Small intestine (tissue), 7 donors: Measurements from ENCODE around the gene TUBA4A. TPM values are rescaled to one million over a fixed set of nuclear protein-coding genes. Genes with fewer than 3 reads are reported as not detected.

Experiments used
- DNase-seq, 2 donors: peaks; one replicate each; pipeline versions ENCODE4 v3.0.0 to v3.0.0-alpha.2; 2013
- FAIRE-seq: peaks from 2 replicates; lab custom pipeline; 2012; peaks lifted over from hg19 to GRCh38; lab: Jason Lieb, UNC
- H3K27ac ChIP-seq, 3 donors: one replicate each; pipeline ENCODE4 v1.5.1; 2013; ENCODE audit warnings: low read length in 2 of 3, mild to moderate bottlenecking in 2 of 3, control low read depth in 1 of 3, inconsistent platforms in 1 of 3, low read depth in 1 of 3, moderate library complexity in 1 of 3
- H3K27me3 ChIP-seq, 3 donors: one replicate each; pipeline ENCODE4 v1.6.1; 2013; ENCODE audit warnings: low read length in 3 of 3, inconsistent platforms in 1 of 3; ENCODE audit not compliant: control insufficient read depth in 3 of 3, insufficient read depth in 3 of 3
- H3K36me3 ChIP-seq, 3 donors: one replicate each; pipeline ENCODE4 v1.6.1; 2013; ENCODE audit warnings: low read length in 3 of 3, inconsistent platforms in 1 of 3, low read depth in 1 of 3, mild to moderate bottlenecking in 1 of 3, moderate library complexity in 1 of 3; ENCODE audit not compliant: control insufficient read depth in 3 of 3, insufficient read depth in 2 of 3
- H3K4me1 ChIP-seq, 3 donors: one replicate each; pipeline ENCODE4 v1.6.1; 2013; ENCODE audit warnings: low read length in 2 of 3, inconsistent platforms in 1 of 3, low read depth in 1 of 3, mild to moderate bottlenecking in 1 of 3, moderate library complexity in 1 of 3; ENCODE audit not compliant: control insufficient read depth in 3 of 3, insufficient read depth in 2 of 3
- H3K4me3 ChIP-seq, 3 donors: one replicate each; pipeline ENCODE4 v1.5.1; 2013; ENCODE audit warnings: low read length in 3 of 3, control low read depth in 1 of 3, inconsistent platforms in 1 of 3, low read depth in 1 of 3, mild to moderate bottlenecking in 1 of 3, moderate library complexity in 1 of 3
- H3K9me3 ChIP-seq, 2 donors: one replicate each; pipeline ENCODE4 v1.6.1; 2013; ENCODE audit warnings: low read depth in 1 of 2, low read length in 1 of 2; ENCODE audit not compliant: control insufficient read depth in 2 of 2, insufficient read depth in 1 of 2
- WGBS, 3 donors: extraction: QIAGEN DNeasy Blood & Tissue Kit; methylation state at CpG; one replicate each; pipeline ENCODE4 v1.1.7; 2013; 5-methylcytosine and 5-hydroxymethylcytosine counted together
- polyA plus RNA-seq, 4 donors: library from polyadenylated mRNA; stranded (reverse) in 3 of 4; unstranded in 1 of 4; fragments of 200-250 nt in 3 of 4; fragments of 120-200 nt in 1 of 4; gene quantifications; one replicate each; pipeline versions ENCODE4 v1.2.1 to v1.2.3, GENCODE V29; 2013
- donor health status: healthy with polysubstance abuse.
- donor health status: control.
- donor health status: control.
- donor health status: Bipolar disorder and iron deficiency.
- donor health status: healthy.

The TUBA4A gene
- polyA plus RNA-seq, 4 donors = 42.1 to 62.0 (median 49.8) TPM

DNA sequence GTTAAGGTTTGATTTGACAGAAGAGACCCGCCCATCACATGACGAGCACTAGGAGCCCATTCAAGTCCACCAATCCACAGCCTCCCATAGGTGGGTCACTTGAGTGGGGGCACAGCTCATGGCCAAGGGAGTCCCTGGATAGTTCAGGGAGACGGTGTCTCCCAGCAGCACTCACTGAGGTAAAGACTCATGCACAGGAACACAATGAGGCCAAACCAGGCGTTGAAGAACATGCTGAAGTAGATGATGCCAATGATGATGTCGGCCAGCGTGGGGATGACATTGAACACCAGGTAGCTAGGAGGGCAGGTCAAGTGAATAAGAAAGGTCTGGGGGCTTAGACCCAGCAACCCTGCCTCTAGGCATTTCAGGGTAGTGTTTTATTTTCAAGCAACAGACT is 38.9 kb downstream of the TUBA4A start:
- H3K4me3 ChIP-seq = no peak overlapping the region
- 94 to 97% (median 95%) methylated on average over 6 of the region's 6 CpGs for WGBS, 3 donors
- no peaks in the 10 kb centered on the region for H3K9me3 ChIP-seq
- DNase-seq (no peak), FAIRE-seq (no peak)
- no peak overlapping the region for H3K27ac ChIP-seq
- peaks cover 2 to 68% (median 4%) of the 10 kb centered on the region in 3 donors for H3K36me3 ChIP-seq
- H3K27me3 ChIP-seq = no peaks in the 10 kb centered on the region
- peaks cover 4 to 35% (median 5%) of the 10 kb centered on the region in 3 donors for H3K4me1 ChIP-seq

DNA sequence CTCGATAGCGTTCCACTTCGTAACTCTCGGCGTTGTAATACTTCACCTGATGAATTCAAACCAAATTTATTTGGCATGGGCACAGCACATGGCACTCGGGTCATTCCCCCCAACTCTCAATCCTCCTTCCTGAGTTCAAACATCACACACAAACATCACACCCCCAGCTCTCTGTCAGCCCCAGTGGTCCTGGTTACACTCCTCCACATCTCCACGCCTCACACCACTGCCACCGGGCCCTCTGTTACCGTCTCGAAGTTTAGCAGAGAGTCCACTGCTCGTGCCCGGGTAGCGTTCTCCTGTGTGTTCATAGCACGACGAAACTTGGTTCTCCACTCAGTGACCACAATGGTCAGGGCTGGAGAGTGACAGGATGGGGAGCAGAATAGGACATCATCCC is 39.6 kb downstream of the TUBA4A start:
- Histone ChIP-seq H3K27me3 (no peaks in the 10 kb centered on the region), H3K27ac (no peak overlapping the region), H3K4me1 (peaks cover under 1 to 29% (median under 1%) of the 10 kb centered on the region in 3 donors), H3K4me3 (no peak overlapping the region), H3K36me3 (peaks cover 2 to 68% (median 4%) of the 10 kb centered on the region in 3 donors), H3K9me3 (no peaks in the 10 kb centered on the region)
- no peak for FAIRE-seq
- DNase-seq = no peak
- WGBS, 3 donors = 96 to 98% (median 96%) methylated on average over 15 of the region's 15 CpGs

DNA sequence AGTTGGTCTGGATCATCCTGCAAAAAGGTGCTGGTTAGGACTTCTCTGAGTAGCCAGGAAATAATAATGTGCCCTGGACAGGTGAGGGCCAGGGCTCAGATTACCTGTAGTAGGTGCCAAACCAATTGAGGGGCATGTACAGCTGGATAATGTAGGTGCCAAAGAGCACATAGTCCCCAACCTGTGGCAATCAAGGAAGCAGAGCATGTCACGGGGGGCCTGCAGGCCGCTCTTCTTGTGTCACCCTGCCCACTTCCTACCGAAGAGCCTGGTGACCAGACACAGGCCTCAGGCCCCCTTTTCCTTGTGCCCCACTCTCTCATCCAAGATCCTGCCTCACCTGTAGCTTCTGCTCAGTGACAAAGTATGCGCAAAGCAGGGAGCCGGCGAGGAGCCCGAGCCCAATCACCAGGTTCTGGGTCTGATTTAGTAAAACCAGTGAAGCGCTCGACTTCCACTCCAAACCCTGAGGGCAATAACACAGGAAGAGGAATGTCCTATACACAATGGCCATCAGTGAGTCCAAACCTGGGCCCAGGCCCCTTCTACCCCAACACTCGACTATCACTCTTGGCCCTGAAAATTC is 40.1 kb downstream of the TUBA4A start:
- FAIRE-seq (no peak), DNase-seq (no peak)
- Histone ChIP-seq H3K4me1 (peaks cover 0 to 25% (median 0%) of the 10 kb centered on the region in 3 donors), H3K36me3 (peaks cover 2 to 73% (median 6%) of the 10 kb centered on the region in 3 donors), H3K9me3 (no peaks in the 10 kb centered on the region), H3K27ac (no peak overlapping the region), H3K4me3 (no peak overlapping the region), H3K27me3 (no peaks in the 10 kb centered on the region)
- WGBS, 3 donors = 94 to 95% (median 94%) methylated on average over 10 of the region's 10 CpGs

DNA sequence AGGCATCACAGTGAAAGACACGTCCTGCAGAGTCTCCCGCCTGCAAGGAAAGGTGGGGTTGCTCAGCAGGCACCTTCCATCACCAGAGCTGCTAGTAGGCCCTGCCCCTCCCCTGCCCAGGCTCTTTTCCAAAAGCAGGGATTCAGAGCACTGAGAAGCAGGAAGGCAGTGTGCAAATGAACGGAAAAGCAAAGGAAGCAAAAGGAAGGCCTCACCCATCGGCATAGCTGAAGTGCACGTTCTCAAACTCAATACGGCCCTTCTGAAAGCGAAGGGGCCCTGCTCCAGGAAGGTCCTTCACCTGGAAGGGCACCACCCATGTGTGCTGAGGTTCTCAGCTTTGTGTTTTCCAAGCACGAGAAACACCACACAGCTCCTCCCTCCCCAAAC is 40.7 kb downstream of the TUBA4A start:
- WGBS, 3 donors = 89 to 93% (median 92%) methylated on average over 8 of the region's 8 CpGs
- Histone ChIP-seq H3K4me1 (peaks cover 0 to 23% (median 0%) of the 10 kb centered on the region in 3 donors), H3K36me3 (peaks cover 3 to 79% (median 11%) of the 10 kb centered on the region in 3 donors), H3K27me3 (no peaks in the 10 kb centered on the region), H3K4me3 (no peak overlapping the region), H3K9me3 (no peaks in the 10 kb centered on the region), H3K27ac (no peak overlapping the region)
- DNase-seq (no peak), FAIRE-seq (no peak)

DNA sequence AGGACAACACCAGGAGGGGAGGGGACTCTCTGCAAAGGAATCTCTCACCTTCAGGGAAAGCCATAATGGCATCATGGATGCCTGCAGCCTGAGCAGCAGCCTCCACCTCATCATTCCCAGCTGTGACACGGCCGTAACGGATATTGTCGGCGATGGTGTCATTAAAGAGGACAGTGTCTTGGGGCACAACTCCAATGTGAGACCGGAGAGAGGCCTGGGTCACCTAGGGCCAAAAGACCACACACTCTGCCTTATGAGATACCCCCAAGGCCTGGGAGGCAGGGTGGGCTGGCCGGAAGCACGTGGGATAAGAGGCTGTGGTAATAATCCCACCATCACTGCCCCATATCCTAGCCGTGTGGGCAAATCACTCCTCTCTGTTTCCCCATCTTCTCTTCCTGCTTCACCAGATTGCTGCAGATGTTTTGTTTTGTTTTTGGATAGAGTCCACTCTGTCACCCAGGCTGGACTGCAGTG is 42.8 kb downstream of the TUBA4A start:
- Histone ChIP-seq H3K36me3 (peaks cover 5 to 78% (median 11%) of the 10 kb centered on the region in 3 donors), H3K27ac (peak overlapping the region in 2 of 3 donors; percentile 27 to 45), H3K4me1 (peaks cover 0 to 17% (median 0%) of the 10 kb centered on the region in 3 donors), H3K4me3 (no peak overlapping the region), H3K27me3 (no peaks in the 10 kb centered on the region), H3K9me3 (no peaks in the 10 kb centered on the region)
- DNase-seq (no peak), FAIRE-seq (no peak)
- 91 to 94% (median 91%) methylated on average over 9 of the region's 9 CpGs for WGBS, 3 donors

DNA sequence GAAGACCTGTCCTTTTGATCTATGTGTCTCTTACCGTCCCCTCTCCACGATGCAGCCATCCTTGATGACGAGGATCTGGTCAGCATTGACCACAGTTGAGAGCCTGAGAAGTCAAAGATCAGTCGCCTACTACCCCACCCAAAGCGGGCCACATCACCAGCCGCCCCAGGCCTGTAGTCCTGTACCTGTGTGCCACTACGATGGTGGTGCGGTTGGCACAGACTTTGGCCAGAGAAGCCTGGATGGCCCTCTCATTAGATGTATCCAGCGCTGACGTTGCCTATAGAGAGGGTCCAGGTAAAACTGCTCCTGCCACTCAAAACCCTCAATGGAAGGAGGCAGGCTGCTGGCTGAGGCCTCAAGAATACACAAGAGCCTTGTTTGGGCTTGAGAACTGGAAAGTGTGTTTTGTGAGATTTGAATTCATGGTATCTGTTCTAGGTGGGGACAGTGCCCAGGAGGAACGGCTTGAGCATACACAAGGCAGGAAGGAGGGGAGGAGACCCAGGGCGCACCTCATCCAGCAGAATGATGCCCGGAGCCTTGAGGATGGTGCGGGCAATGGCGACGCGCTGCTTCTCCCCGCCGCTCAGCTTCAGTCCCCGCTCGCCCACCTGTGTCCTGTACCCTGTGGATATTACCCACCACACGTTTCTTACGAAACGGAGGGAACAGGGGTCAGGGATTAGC is 43.4 kb downstream of the TUBA4A start:
- no peak for DNase-seq
- H3K27me3 ChIP-seq = no peaks in the 10 kb centered on the region

DNA sequence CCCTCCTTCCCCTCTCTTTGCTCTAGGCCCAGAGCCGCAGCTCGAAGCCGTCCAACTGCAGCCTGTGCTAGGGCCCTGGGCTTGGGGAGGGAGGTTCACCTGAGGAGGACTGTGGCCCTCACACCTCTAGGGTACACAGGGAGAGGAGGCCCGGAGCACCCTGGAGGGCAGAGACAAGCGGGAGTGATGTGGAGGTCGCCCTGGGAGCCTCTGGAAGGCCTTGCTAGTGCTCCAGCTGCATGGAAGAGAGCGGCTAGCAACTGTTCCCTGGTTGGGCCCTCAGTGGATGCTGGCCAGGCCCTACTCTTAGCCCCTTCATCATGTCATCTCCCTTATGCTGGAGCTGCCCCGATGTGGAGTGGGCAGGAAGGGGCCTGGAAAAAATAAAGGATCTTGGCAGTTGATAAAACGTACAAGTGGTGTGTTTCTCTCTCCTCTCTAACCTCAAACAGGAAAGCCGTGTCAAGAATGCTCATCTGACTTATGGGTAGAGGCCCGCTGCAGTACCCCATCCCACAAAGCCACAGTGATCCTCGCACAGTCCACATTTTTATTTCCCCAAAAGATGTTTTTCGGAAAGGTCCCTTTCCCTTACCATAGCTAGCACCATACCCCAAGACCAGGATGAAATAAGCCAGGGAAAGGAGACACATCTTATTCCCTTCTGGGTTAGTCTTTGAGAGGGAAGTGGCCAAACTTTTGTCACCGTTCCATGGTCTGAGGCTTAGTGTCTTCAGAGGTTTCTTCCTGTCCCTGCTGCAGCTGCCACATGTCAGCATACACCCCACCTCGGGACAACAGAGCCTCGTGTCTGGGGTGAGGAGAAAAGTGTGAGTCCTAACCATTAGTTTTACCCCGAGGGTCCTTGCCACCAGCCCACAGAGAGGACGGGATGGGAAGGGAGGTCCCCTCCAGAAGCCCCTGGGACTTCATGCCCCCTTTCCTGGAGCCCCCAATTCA is 44.2 kb downstream of the TUBA4A start:
- peaks cover 5 to 66% (median 9%) of the 10 kb centered on the region in 3 donors for H3K36me3 ChIP-seq
- H3K9me3 ChIP-seq = no peaks in the 10 kb centered on the region
- peaks cover 0 to 18% (median 0%) of the 10 kb centered on the region in 3 donors for H3K4me1 ChIP-seq
- H3K27ac ChIP-seq = peak overlapping the region in 2 of 3 donors; percentile 29 to 48
- H3K4me3 ChIP-seq = no peak overlapping the region
- no peak for FAIRE-seq
- DNase-seq = no peak
- 75 to 79% (median 75%) methylated on average over 16 to 18 of the region's 18 CpGs for WGBS, 3 donors
- H3K27me3 ChIP-seq = no peaks in the 10 kb centered on the region

More for the DNA sequence above, 43.4 kb downstream of the TUBA4A start:
- WGBS, 3 donors = 94 to 96% (median 94%) methylated on average over 23 to 24 of the region's 24 CpGs
- Histone ChIP-seq H3K4me1 (peaks cover 0 to 18% (median 0%) of the 10 kb centered on the region in 3 donors), H3K9me3 (no peaks in the 10 kb centered on the region), H3K4me3 (no peak overlapping the region), H3K27ac (peak overlapping the region in 1 of 3 donors; percentile 45), H3K36me3 (peaks cover 5 to 72% (median 9%) of the 10 kb centered on the region in 3 donors)
- FAIRE-seq = no peak
